Measurements from ENCODE around the gene PCDHA4.

GRCh38 chr5:140802781-140803271 lies 4.0 kb upstream of the PCDHA4 start:
- TF ChIP-seq CTCF (IDR thresholded peaks at IDR 0.05) (no peak), POLR2AphosphoS5 (IDR thresholded peaks at IDR 0.05; ENCODE audit: low read depth, low read length) (no peak), REST (IDR thresholded peaks at IDR 0.05; ENCODE audit: insufficient read depth in 1 of 2, low read depth in 2 of 2, low read length in 1 of 2) (no peak), TCF7L2 (IDR thresholded peaks at IDR 0.05; ENCODE audit: low read depth, low read length) (no peak)
